ENCODE results near the gene SHB.

Gene SHB

DNA sequence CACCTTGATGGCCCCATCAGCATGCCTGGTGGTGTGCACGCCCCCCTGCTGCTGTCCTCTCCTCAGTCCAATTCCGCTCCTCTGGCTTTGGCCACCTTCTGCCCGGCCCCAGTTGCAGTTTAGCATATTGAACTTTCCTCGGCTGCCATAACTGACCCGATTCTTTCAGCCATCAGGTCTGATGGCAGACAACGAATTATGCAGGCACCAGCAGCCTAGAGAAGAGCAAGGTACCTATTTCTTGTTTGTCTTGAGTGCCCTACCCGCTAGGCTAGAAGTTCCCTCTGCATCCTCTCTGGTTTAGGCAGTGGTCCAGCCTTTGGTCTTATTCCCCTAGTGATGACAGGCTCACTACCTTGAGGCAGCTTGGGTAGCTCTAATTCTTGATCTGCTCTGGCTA lies 122.1 kb downstream of the SHB start:
- no peak for DNase-seq

DNA sequence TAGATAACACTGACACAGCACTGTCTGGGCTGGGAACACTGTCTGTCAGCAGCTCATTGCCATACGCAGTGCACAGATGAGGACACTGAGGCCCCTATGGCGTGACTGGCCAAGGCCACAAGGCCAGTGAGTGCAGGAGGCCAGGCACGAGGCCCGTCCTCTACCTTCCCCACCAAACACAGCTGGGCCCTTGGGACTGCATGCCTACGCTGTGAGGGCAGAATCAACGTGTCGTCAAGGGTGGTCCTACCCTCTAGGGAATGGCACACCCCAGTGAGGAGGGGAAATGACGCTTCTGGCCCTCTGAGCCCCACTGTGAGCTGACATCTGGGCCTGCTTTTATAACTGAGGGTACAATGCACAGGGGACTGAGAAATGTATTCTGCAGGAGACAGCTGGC lies 123.0 kb downstream of the SHB start:
- no peak for DNase-seq

DNA sequence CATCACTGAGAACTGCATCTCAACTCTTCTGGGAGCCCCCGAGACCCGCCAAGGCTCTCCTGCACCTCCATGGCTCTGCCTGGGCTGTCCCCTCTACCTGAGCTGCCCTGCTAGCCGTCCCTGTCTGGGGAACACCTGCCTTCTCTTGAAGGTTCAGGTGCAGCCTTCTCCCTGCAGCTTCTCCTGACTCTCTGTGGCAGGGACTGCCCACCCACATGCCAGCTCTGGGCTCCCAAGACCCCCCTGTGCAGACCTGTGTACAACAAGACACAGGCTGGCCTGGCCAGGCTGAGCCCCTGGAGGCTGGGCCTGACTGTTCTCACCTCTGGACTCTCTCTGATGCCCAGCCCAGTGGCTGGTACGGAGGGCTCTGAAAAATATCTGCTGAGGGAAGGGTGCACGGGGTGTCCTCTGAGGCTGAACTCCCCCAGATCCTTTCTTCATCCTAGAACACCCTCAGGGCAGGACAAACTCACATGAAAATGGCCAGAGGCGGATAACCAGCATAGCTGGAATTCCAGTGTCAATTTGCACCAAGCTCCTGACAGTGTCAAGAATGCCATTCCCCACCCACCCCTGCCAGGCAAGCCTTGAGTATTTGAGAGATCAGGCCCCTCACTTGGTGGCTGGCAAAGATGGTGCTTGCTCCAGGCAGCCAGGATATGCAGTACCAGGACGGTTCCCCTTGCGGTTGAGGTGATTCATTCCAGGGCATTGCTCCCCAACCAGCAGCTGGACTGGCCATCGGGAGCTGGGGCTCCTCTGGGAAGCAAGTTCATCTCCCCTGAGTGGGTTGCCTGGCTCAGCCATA lies 124.2 kb downstream of the SHB start:
- DNase-seq: no peak

DNA sequence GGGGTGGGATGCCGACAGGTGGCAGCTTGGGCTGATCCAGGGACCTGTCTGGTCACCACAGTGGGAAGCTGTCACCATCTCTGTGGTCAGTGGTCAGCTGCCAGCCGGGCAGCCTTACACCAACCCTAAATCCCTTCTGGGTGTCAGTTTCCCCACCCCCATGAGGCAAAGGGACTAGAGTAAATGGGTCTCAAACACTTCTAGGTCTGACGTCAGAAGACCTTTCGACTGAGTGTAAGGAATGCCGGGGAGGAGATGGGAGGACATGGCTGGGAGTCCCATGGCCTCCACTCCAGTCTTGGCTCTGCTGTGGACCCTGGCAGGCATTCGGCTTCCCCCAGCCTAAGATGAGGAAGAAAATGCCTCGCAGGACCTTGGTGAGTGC lies 124.8 kb downstream of the SHB start:
- DNase-seq: no peak

GRCh38 chr9:37943345-37944265 lies 125.4 kb downstream of the SHB start:
- DNase-seq: no peak

- no peak for DNase-seq
Measured at GRCh38 chr9:37942621-37943344, 126.2 kb downstream of the SHB start.

DNA sequence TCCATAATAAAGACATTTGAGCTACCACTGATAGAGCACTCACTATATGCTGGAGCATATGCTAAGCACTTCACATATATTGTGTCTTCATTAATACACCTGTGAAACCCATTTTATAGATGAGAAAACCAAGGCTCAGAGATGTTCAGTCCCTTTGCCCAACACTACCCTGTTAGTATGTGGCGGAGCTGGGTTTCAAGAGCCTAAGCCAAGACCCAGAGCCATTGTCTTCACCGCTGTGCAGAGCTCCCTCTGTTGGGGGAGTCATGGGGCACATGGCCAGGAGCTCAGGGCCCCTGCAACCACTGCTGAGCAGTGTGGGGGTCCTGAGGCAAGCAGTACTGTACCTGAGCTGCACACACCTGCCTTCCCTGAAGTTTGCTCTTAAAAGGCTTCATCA lies 127.8 kb downstream of the SHB start:
- no peak for DNase-seq

- DNase-seq: no peak
Measured at GRCh38 chr9:37939575-37940095, 129.4 kb downstream of the SHB start.

DNA sequence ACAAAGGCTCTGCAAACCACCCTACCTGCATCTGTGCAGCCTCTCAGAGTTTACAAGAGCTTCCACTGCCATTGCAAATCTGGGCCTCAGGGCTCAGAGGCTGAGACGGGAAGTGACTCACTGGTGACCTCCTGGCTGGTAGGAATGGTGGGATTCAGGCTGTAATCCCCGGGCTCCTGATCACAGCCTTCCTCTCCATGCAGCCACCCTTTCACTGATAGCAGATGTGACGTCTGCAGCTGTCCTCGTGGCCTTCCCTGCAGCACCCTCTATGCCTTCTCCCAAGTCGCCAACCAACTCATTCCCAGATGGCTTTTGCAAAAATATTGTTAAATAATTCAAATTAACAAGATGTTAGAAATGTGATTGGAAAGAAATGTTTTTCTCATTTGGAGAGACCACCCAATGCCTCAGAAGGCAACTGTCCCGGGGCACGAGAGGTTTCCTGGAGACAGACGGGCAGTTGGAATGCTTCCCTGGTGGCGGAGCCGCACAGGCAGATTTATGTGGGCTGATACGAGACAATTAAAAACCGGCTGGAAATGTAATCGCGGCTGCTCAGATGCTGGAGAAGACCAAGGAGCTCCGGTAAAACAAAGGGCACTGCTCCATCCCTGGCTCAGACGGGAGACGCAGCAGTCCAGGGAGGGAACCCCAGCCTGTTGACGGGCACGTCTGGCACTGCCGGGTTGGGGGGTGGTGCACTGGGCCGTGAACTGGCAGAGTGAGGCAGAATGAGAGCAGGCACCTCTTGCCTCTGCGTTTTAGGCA lies 130.7 kb downstream of the SHB start:
- no peak for DNase-seq

DNA sequence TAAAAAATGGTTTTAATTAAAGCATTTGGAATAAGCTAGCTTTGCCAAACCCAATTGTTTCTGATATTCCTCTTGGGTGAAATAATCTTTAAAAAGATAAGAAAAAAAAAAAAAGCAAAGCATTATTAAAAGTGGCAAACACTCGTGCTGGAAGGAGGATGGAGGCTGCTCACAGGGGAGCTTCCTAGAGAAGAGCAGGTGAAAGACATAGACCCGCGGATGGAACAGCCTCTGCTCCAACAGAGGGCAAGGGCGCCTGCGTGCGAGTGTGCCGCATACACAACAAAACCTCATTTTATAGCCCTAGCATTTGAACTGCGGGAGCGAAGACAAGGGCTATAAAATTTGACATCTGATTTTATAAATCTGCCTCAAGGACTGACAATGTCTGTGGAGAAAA lies 131.7 kb downstream of the SHB start:
- no peak for DNase-seq

- DNase-seq: no peak
Measured at GRCh38 chr9:37936965-37937364, 132.1 kb downstream of the SHB start.

GRCh38 chr9:37936376-37936775 lies 132.7 kb downstream of the SHB start:
- no peak for DNase-seq

GRCh38 chr9:37935096-37935495 lies 133.9 kb downstream of the SHB start:
- DNase-seq: no peak

DNA sequence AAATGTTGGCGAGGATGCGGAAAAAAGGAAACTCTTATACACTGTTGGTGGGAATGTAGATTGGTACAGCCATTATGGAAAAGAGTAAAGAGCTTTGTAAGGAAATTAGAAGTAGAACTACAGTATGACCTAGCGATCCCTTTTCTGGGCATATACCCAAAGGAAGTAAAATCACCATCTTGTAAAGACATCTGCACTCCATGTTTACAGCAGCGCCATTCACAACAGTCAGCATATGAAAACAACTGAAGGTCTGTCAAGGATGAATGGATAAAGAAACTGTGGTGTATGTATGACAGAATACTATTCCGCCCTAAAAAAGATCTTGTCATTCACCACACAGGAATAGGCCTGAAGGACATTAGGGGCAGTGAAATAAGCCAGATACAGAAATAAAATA lies 137.4 kb downstream of the SHB start:
- no peak for DNase-seq

DNA sequence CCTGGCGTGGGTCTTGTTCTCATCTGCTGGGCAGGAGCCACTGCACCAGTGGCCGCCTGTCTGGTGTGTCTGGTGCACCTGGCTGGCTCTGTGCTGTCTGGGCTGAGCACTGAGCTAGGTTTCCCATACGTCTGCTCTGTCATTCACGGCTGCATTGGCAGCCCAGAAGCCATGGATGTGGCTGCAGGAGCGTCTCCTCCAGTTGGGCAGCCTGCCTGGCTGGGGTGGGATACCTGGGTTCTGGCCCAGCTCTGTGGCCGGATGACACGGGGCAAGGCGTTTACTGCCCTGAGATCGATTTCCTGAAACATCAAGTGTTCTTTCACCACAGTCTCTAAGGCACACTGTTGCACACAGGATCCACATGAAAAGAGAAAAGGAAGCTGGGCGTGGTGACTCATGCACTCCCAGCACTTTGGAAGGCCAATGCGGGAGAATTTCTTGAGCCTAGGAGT lies 139.6 kb downstream of the SHB start:
- no peak for DNase-seq

DNA sequence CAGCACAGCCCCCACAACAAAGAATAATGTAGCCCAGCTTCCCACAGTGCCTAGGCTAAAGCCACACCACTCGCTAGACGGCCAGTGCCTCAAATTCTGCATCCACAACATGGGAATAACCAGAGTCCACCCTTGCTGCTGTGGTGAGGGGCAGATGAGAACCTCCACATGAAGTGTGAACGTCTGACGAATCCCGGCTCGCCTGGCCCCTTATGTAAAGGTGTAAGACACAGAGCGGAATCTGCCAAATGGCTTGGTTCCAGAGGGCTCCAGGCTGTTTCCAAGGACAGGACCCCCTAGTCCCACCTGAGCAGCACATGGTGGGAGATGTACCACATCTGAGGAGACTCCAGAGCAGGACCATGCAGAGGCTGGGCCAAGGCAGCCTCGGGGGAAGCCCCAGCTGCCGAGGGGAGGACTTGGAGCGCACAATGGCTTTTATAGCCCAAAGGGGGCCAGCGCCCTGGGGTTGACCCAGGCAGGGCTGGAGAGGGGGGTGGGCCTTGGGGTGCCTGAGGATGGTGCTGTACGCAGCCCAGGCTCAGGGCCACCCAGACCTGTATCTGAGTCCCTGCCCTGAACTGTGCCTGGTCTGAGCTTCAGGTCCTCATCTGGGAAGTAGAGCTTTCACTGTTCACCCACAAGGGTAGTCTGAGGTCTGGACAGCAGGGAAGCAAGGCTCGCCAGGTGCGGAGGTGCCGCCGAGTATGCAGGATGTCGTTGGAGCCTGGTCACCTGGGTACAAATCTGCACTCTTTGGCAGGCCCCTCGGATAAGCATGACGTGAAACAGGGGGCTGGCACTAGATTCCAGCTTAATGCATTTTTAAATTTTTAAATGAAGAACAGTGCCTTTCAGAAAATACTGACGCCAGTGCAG lies 140.2 kb downstream of the SHB start:
- no peak for DNase-seq

DNA sequence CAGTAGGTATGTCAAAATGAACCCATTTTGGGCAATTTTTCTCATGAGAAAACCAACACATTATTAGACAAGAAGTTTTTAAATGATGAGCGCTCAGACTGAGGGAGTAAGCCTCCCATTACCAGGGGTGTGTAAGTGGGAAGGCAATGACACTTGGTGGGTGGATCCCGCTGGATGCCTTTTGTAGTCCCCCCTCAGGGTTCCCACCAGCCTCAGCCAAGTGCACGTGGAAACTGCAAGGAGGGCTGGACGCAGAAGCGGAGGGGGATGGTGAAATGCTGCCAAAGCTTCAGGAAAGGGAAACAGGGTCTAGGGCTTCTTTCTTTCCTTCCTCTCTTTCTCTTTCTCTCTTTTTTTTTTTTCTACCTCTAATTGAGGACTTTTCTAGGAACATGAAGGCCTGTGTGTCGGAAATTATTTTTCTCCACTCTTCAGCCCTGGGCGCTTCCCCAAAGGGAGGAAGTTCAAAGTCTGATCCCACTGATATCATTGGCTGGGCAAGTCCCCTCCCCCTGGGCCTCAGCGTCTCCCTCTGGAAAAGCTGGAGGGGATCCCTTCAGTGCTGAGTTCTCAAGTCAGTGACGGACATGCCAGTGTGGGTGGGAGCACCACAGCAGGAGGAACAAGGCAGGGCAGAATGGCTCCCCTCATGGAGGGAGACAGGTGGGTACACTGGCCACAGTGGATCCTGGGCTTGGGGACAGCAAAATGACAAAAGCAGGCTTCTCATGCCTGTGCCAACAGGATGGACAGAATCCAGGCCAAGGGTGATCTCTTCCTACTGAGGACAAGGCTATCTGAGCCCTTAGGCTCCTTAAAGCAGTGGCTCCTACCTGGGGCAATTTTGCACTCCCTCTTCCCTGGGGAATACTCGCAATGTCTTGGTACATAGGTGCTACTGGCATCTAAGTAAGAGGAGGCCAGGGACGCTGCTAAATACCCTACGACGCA lies 141.2 kb downstream of the SHB start:
- no peak for DNase-seq

GRCh38 chr9:37927132-37927531 lies 141.9 kb downstream of the SHB start:
- DNase-seq: no peak

- no peak for DNase-seq
Measured at GRCh38 chr9:37926737-37927118, 142.3 kb downstream of the SHB start.

Measured in activated CD4-positive, CD25-positive, alpha-beta regulatory T cell treated with anti-CD3 and anti-CD28 coated beads, Interleukin-2, amount 50 U/mL, for 72 hours (primary cell).